ENCODE results near the gene ACOT8.

DNA sequence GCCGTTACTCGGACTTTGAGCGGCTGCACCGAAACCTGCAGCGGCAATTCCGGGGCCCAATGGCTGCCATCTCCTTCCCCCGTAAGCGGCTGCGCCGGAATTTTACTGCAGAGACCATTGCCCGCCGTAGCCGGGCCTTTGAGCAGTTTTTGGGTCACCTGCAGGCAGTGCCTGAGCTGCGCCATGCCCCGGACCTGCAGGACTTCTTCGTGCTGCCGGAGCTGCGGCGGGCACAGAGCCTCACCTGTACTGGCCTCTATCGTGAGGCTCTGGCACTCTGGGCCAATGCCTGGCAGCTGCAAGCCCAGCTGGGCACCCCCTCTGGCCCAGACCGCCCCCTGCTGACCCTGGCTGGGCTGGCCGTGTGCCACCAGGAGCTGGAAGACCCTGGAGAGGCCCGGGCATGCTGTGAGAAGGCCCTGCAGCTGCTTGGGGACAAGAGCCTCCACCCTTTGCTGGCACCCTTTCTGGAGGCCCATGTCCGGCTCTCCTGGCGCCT, 16.4 kb downstream of the ACOT8 start:
- TF ChIP-seq, protein P1, sequence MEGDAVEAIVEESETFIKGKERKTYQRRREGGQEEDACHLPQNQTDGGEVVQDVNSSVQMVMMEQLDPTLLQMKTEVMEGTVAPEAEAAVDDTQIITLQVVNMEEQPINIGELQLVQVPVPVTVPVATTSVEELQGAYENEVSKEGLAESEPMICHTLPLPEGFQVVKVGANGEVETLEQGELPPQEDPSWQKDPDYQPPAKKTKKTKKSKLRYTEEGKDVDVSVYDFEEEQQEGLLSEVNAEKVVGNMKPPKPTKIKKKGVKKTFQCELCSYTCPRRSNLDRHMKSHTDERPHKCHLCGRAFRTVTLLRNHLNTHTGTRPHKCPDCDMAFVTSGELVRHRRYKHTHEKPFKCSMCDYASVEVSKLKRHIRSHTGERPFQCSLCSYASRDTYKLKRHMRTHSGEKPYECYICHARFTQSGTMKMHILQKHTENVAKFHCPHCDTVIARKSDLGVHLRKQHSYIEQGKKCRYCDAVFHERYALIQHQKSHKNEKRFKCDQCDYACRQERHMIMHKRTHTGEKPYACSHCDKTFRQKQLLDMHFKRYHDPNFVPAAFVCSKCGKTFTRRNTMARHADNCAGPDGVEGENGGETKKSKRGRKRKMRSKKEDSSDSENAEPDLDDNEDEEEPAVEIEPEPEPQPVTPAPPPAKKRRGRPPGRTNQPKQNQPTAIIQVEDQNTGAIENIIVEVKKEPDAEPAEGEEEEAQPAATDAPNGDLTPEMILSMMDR (IDR thresholded peaks at IDR 0.05) = no peak
- no peak for TF ChIP-seq POLR2A (IDR thresholded peaks at IDR 0.05)
